HG03060 (cell line): ENCODE results near the gene ANKUB1.

Source experiments
- ATAC-seq: cut with Tn5 transposase; IDR thresholded peaks from one replicate; pipeline ENCODE4 v1.9.1; 2021; ENCODE audit warnings: low read depth, moderate number of reproducible peaks; ENCODE audit not compliant: unreplicated experiment

ANKUB1 gene

GRCh38 chr3:149767720-149768119, 24.6 kb downstream of the ANKUB1 start:
- ATAC-seq: no peak

GRCh38 chr3:149765762-149766334, 26.5 kb downstream of the ANKUB1 start:
- no peak for ATAC-seq

- no peak for ATAC-seq
These were observed 28.1 kb downstream of the ANKUB1 start for GRCh38 chr3:149764302-149764701.

DNA sequence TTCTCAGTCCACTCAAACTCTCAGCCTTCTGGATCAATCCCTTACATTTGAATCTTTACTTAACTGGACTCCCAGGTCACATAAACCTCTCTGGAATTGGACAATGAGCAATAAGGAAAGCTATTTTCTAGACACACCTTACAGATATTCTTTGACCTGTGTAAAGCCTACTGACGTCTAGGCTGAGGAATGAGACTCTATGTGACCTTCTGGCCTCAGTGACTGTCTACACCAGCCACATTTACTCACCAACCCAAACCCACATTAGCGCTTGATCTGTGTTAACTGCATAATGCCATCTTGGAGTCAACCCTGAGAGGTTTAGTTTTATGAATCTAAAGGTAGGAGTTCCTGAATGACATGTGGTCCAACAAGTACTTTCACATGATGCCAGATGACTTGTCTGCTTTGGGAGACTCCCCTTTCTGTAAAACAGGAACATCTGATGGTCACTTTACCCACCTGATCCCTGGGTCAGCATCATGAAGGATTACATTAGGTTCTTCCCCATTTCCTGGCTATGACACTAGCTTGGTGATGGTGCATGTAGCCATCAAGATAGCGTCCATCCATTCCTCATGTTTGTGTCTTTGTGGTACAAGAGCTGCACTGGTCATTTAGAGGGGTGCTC, 28.7 kb downstream of the ANKUB1 start:
- ATAC-seq: no peak

- ATAC-seq: no peak
These were observed 38.6 kb downstream of the ANKUB1 start for GRCh38 chr3:149753717-149754116.

- ATAC-seq: no peak
These were observed 39.6 kb downstream of the ANKUB1 start for GRCh38 chr3:149752788-149753136.

GRCh38 chr3:149752051-149752787, 40.1 kb downstream of the ANKUB1 start, which contains the start of gene COMMD2:
Gene COMMD2 (minus strand): TSS chr3:149752489. CDS start chr3:149752444, 45 bp downstream.
- peak; percentile 99 for ATAC-seq

DNA sequence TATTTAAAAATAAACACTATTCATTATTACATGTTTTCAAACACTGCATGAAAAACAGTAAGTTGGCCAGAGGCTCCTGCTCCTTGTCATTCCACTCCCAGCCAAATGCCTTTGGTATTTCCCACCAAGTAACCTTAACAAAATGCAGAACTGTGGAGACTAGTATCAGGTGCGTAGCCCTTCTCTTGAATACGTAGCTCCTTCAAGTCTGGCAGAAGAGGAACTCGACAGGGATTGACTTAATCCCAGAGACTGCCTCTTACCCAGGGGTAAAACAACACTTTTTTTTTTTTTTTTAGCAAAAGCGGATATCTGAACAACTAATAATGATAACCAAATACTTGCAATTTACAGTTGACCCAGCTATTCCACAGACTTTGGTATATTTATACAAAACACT, 40.8 kb downstream of the ANKUB1 start:
- no peak for ATAC-seq

- ATAC-seq: no peak
These were observed 47.7 kb downstream of the ANKUB1 start for GRCh38 chr3:149744606-149745005.

- ATAC-seq: no peak
These were observed 48.2 kb downstream of the ANKUB1 start for GRCh38 chr3:149744151-149744550.

- ATAC-seq: no peak
These were observed 53.0 kb downstream of the ANKUB1 start for GRCh38 chr3:149739396-149739795.

- ATAC-seq: no peak
These were observed 53.5 kb downstream of the ANKUB1 start for GRCh38 chr3:149738876-149739275.

GRCh38 chr3:149736953-149737205, 55.5 kb downstream of the ANKUB1 start:
- no peak for ATAC-seq

DNA sequence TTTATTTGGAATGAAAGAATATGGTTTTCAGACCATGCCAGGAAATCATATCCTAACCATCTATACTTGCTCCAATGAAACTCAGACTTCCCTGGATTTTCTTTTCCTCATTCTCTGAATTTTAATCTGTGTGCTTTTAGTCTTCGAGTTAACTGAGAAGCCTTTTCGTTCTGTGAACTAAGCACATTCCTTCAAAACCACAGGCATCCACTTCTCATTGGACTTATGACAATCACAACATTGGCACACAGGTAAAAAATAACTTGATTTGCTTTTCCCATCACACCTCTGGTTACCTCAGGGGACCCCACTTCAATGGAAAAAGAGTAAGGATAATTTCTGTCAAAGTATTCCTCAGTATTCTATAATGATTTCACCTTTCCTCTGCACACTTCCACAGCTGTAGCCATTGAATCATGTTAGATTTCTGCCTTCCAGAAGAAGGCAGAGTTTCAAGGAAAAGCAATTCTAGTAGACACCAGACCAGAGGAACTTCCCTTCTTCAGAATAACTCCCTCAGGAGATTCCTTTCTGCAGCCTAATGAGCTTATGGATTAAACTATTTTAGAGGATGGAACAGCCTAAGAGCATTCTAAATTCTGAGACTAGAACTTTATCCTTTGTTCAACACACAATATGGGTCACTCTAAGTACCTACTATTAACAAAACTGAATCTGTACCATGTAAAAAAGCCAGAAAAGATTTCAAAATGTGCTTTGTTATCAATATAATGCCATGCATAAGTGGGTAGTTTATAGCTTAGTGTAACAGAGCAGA, 56.0 kb downstream of the ANKUB1 start:
- no peak for ATAC-seq

GRCh38 chr3:149732234-149732633, 60.1 kb downstream of the ANKUB1 start:
- ATAC-seq: no peak

GRCh38 chr3:149727656-149728055, 64.7 kb downstream of the ANKUB1 start:
- no peak for ATAC-seq

DNA sequence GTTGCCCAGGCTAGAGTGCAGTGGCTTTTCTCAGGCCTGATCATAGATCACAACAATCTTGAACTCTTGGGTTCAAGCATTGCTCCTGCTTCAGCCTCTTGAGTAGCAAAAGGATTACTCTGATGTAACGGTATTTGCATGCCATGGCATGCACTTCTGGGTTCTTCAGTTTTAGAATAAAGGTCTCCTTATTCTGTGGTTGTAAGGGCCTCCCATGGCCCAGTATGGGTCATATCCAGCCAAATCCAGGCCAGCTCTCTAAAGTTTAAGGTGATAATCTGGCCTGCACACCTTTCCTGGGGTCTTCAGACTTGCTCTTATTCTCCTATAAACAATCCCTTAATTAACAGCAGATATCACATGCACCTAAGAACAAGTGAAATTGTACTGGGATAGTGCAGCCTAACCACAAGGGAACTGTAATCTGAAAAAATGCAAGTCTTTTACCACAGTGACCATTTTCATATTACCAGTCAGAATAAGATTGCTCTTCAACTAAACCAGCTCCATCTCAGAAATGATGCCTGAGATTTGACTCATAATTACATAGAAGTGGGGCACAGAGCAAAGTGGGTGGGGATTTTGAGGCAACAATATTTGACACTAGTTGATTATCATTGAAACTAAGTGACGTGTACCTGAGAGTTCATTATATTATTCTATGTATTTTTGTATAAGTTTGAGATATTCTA, 65.5 kb downstream of the ANKUB1 start:
- ATAC-seq: peak; percentile 79

DNA sequence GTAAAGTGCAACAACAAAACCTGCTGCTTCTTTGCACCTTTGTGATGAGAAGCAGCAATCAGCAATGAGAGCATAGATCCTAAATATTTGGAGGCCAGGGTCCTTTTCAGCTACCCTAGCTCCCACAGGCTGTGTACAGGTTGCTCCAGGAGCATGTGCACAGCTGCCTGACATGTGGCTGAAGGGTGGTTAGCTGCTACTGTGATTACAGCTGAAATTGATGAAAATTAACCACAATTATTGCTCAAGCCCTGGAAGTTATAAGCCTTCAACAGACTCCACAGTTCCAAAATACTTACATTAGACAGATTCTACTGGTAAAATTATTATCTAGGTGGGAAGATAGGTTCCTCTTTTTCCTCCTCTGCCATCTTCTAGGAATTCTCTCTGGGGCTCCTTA, 68.6 kb downstream of the ANKUB1 start:
- no peak for ATAC-seq

DNA sequence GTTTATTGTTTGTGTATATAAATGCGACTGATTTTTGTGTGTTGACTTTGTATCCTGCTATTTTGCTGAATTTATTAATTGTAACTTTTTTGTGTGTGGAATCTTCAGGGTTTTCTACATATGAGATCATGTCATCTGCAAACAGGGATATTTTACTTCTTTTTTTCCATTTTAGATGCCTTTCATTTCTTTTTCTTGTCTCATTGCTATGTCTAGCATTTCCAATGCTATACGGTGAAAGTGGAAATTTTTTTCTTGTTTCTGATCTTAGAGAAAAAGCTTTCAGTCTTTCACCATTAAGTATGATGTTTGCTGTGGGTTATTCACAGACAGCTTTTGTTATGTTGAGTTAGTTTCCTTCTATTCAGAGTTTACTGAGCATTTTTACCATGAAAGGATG, 71.4 kb downstream of the ANKUB1 start:
- ATAC-seq: no peak

DNA sequence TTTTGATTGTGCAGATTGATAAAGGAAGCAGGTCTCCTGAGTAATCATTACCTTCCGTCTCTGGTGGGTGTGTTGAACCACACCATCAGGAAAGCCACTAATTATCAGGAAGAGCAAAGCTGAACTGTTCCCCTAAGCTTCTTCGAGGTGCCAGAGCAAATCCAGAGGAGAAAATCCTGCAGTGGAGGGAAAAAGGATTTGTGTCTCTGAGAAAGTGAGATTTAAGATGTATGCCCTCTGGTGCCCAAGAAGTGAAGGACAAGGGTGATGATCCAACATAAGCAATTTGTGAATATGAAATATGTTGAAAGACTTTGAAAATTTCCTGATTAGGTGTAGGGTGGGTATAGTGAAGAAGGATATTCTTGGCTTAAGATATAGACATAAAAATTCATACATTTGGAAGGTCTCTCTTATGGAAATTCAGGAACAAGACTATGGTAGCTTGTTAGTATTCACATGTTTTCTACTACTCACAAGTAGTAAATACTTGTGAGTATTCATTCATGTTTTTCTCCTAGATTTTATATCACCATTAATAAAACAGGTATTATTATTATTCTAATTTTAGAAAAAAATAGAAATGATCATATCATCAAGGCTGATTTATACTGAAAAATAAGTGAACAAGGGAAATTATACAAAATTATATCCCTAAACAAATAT, 74.8 kb downstream of the ANKUB1 start:
- ATAC-seq: no peak
